Activated effector memory CD4-positive, alpha-beta T cell treated with anti-CD3 and anti-CD28 coated beads, Interleukin-2, amount 50 U/mL, for 16 hours (primary cell): ENCODE results near the gene KLHDC2.
A peak's percentile ranks its signal among the peaks of the same experiment; 100 is the strongest.
"Not testable (repeated sequence)": the region's sequence is repeated elsewhere in the genome, so short reads cannot be mapped to it uniquely, and the experiment has no call there.

Experiments
- DNase-seq: peaks from one replicate; pipeline ENCODE4 v3.0.0-alpha.2; 2020

The KLHDC2 gene, protein sequence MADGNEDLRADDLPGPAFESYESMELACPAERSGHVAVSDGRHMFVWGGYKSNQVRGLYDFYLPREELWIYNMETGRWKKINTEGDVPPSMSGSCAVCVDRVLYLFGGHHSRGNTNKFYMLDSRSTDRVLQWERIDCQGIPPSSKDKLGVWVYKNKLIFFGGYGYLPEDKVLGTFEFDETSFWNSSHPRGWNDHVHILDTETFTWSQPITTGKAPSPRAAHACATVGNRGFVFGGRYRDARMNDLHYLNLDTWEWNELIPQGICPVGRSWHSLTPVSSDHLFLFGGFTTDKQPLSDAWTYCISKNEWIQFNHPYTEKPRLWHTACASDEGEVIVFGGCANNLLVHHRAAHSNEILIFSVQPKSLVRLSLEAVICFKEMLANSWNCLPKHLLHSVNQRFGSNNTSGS

DNA sequence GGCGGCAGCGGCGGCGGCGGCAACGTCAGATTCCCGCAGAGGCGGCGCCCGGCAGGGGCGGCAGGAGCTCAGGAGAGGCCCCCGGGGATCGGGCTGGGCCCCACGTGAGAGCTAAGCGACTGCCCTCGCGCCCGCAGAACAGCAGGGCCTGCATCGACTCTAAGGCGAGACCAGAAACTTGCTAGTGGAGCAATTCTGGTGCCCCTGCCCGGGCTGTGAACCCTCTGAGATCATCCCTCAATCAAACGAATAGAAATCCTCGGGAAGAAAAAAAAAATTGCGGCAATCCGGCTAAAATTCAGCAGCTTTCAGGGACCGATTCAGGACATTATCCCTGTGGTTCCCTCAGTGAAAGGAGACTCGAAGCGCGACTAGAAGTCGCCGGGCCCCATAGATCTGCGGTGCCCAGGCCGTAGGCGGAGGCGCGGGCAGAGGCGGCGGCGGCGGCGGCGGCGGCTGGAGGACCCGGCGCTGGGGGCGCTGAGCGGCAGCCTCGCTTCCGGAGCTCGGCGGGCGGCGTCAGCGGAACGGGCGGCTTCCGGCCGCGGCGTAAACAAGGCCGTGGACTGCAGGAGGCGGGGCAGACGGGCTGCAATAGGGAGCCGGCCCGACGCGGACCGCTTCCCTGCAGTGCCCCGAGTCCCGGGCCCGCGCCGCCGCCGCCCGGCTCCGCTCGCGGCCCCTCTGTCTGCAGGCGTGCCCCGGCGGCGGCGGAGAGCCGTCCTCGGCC, at the start of gene KLHDC2:
Gene KLHDC2 (plus strand): TSS at position 583 of the 730 bp plus-strand sequence. CDS start 316 bp downstream, outside the sequence.
- peak; percentile 96 for DNase-seq

DNA sequence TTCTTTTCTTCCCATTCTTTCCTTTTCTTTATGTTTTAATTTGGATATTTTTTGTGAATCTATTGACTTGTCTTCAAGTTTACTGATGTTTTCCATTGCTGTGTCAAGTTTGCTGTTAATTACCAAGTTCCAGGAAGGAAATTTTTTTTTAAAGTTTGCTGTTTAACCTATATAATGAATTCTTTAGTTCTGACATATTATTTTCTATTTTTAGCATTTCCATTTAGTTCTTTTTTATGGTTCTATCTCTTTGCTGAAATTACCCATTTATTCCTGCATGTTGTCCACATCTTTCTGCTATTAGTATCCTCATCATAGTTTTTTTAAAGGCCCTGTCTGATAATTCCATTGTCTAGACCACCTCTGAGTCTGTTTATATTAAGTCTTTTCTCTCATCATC, 47.2 kb upstream of the KLHDC2 start:
- DNase-seq: no peak

DNA sequence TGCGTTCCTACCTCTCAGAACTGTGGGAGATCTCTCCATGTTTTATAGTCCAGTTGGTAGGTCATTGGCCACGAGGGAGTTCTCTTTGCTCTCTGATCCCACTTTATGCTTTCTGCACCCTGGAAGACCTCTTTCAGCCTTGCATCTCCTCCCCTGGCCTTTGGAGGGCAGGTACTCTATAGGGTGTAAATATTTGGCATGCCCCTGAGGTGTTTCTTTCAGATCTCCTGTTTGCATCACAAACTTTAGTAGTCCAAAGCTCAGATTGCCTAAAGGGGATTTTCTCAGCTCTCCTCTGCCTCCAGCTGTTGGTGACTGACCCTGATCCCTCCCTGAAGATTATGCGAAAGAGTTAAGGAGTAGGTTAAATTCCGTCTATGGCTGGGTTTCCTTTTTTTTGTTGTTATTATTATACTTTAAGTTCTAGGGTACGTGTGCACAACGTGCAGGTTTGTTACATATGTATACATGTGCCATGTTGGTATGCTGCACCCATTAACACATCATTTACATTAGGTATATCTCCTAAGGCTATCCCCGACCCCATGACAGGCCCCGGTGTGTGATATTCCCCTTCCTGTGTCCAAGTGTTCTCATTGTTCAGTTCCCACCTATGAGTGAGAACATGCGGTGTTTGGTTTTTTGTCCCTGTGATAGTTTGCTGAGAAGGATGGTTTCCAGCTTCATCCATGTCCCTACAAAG, 46.1 kb upstream of the KLHDC2 start:
- DNase-seq: not testable (repeated sequence)

DNA sequence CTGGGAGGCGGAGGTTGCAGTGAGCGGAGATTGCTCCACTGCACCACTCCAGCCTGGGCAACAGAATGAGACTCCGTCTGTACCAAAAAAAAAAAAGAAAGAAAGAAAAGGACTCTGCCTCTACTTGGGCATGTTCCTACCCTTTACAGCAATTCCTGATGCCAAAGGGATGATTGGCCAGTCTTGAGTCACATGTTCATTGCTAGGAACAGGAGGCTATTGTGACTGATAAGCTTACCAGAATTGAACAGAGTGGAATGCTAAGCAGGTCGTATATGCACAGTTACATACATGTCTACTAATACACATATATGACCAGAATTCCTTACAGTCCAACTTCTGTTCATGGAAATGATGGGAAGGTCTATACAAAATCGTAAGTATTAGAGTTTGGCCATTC, 40.8 kb upstream of the KLHDC2 start:
- DNase-seq: no peak

DNA sequence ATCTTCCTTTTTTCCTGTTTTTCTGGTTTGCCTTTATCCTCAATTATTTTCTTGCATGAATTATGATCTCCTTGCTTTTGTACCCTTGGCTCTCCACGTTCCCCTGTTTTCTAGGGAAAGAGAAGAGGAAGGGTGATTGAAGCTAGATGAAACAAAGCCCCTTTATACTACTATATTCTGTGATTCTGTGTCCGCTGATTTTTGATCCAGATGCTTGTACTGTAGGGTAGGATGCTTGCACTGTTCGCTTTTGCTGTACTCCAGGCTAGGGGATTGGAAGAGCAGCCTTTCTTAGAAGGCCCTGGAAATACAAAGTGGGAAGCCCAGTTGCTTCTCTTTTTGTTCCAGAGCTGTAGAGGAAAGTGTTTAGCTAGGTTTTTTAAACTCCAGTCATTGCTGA, 35.1 kb upstream of the KLHDC2 start:
- DNase-seq: no peak

DNA sequence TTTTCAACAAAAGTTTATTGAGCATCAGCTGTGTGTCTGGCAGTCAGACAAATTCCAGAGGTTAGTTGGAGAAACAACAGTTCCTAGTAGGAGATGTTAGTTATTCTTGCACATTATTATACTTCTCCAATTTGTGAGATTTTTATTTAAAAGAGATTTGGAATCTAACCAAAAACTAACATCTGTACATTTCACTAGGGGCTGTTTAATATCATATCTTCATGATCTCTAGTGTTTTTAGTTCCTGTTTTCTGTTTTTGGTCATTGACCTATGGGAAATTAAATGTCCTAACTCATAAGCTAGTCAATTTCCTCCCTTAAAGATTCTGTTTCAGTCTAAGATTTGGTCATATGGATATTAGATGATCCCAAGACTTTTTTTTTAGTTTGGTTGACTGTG, 34.1 kb upstream of the KLHDC2 start:
- no peak for DNase-seq

DNA sequence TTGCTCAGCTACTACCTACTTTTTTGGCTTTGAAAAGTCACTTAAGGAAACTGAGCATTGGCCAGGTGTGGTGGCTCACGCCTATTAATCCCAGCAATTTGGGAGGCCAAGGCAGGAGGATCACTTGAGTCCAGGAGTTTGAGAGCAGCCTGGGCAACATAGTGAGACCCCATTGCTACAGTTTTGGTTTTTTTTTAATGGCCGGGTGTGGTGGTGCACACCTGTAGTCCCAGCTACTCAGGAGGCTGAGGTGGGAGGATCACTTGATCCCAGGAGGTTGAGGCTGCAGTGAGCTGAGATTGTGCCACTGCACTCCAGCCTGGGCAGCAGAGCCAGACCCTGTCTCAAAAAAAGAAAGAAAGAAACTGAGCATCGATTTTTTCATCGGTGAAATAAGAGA, 32.3 kb upstream of the KLHDC2 start:
- not testable (repeated sequence) for DNase-seq

DNA sequence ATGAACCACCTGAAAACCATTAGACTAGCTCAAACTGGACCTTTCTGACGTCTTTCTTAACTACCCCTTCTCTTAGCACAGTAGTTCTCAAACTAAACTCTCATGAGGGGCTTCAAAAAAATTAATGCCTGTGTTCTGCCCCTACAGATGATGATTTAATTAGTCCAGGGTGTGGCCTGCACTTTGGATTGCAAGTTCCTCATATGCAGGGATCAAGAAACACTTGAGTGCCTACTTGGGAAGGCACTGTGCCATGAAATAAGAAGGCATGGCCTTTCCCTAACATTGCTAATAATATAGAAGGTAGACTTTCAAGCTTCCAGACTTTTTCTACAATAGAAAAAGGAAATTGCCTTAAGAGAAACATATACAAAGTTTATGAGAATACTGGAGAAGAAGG, 22.8 kb upstream of the KLHDC2 start:
- no peak for DNase-seq

DNA sequence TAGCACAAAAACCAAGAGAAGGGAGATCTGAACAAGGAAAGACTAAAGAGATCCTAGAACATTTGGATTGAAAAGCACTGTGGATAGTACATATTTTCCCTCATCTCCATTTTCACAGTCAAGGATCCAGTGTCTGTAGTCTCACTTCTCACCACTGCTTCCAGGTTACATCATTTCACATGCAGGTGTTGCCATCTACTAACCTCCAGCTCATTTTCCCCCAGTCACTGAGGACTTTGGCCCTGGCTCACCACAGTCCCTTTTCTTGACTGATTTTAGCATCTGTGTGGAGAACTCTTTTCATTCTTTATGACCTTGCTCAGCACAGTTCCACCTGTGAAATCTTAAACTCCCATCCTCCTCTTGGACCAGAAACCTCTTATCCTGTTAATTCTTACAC, 21.5 kb upstream of the KLHDC2 start:
- DNase-seq: not testable (repeated sequence)

DNA sequence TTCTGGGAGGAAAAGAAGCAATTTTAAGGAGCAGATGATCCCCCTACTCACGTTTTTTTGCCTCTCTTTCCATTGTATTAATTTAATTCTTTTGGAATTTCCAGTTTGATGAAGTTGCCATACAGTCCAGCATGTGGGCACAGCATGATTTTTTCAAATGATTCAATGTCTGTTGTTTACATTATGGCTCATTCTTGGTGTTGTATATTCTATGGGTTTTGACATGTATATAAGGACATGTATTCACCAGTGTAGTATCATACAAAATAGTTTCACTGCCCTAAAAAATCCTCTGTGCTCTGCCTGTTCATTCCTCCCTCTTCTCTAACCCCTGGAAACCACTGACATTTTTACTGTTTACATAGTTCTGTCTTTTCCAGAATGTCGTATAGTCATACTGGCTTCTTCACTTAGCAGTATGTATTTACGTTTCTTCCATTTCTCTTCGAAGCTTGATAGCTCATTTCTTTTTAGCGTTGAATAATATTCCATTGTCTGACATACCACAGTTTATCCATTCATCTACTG, 13.3 kb upstream of the KLHDC2 start:
- no peak for DNase-seq

DNA sequence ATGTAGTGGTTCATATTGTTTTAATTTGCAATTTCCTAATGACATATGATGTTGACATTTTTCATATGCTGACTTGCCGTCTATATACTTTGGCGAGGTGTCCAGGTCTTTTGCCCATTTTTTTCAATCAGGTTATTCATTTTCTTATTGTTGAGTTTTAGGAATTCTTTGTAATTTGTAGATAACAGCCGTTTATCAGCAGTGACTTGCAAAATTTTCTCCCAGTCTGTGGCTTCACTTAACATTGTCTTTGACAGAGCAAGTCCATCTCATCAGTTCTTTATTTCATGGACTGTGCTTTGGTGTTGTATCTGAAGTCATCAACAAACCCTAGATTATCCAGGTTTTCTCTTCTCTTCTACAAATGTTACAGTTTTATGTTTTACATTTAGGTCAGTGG, 12.6 kb upstream of the KLHDC2 start:
- DNase-seq: no peak

DNA sequence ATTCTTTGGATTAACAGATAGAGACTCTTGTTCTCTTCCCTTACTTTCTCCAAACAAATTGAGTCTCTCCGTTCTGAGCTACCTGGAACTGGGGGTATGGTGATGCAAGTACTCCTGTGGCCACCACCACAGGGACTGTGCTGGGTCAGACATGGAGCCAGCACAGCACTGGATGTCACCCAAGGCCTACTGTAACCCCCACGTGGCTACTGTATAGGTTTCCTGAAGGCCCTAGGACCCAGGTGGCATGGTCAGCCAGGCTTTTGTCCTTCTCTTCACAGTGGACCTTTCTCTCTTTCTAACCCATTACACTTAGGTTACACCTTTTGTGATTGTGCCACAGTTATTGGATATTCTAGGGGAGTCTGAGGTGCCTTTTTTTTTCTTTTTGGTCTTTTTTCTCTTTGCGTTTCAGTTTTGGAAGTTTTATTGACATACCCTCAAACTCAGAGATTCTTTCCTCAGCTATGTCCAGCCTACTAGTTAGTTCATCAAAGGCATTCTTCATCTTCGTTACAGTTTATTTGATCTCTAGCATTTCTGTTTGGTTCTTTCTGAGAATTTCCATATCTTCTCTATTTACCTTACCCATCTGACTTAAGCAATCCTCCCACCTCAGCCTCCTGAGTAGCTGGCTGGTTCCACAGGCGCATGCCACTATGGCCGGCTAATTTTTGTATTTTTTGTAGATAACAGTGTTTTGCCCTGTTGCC, 6.0 kb upstream of the KLHDC2 start:
- no peak for DNase-seq

DNA sequence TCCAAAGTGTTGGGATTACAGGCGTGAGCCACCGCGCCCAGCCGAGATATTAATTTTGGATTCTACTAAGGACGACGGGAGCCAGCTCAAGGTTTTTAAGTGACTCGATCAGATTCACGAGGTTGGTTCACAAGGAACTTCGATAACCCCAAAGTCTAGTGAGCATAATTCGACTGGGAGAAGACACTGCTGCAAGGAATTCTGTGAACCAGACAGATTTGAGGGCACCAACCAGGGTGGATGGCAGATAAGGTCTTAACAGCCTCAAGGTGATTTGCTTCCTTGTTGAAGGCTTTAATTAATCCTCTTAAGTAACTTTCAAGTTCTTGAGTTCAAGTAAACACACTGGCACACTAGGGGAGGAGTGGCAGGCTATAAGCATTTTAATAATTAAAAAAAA, 1.1 kb upstream of the KLHDC2 start:
- no peak for DNase-seq

DNA sequence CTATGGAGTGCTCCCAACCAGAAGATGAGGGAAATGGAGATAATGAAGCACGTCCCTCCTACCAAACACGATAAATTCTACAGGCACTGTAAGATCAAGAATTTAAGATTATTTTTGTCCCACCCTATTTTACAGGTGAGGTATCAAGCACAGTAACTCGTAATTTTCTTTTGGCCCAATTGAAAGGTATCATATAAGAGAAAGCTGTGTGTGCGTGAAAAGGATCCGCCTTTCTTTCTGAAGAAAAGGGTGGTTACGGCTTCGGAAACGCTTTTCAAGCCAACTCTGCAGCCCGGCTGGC, 733 bp upstream of the KLHDC2 start:
- DNase-seq: no peak

DNA sequence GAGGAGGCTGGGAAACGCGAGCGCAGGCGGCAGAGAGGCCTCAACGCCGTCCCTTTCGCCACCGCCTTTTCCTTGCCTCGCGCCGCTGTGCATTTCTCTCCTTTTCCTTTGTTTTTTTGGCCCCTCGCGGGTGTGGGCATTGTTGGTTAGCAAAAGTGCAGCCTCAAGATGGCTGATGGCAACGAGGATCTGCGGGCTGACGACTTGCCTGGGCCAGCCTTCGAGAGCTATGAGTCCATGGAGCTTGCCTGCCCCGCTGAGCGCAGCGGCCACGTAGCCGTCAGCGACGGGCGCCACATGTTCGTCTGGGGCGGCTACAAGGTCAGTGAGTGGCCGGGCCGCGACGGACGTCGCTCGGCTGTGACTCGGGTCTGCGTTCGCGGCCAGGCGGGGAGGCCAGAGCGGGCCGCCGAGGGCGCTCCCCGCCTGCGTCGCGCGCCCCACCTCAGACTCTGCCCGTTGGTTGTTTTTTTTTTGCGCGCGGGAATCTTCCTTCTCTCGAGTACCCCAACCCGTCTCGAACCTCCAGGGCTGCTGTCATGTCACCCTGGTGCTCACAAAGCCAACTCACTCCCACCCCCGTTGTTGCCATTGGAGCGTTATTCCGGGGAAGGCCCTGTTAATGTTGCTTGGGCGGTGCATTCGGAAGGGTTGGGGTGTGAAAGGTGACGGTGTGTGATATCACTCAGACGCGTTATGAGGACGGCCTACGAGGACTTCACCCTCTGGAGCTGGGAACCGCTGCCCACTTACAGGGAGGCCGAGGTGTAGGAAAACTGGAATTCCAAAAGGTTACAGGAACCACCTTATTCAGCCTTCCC, 558 bp downstream of the KLHDC2 start:
- peak; percentile 89 for DNase-seq

DNA sequence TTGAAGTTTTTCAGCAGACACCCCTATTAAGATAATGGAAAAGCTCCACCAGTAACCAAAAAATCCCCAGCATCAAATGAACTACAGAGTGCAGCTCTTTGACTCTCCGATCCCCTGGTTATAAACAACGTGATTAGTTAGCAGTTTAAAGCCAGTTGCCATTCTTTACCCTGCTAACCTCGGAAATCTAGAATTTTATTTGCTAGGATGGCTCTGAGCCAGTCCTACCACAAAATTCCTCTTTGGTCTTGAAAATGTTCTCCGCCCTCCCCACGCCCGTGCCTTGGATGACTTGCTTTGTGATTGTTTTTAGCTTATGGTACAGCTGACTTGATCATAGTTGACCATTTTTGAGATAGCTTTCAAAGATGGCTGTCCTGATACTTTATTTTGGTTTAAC, 1.2 kb downstream of the KLHDC2 start:
- DNase-seq: no peak

DNA sequence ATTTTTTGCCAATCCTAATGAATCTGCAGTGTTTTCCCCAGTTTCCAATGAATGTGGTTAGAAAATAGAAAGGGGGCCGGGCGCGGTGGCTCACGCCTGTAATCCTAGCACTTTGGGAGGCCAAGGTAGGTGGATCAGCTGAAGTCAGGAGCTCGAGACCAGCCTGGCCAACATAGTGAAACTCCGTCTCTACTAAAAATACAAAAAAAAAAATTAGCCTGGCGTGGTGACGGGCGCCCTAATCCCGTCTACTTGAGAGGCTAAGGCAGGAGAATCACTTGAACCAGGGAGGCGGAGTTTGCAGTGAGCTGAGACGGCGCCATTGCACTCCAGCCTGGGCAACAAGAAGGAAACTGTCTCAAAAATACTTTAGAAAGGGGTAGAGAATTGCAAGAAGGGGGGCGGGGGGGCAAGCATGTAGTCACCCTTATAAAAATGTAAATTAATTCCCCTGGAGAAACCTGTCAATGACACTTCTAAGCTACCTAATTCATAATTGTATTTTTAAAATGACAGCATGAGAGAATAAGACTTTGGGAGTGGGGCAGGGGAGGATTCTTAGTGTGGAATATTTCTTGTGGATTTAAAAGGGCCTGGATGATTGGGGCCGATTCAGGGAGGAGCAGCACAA, 1.7 kb downstream of the KLHDC2 start:
- DNase-seq: no peak

DNA sequence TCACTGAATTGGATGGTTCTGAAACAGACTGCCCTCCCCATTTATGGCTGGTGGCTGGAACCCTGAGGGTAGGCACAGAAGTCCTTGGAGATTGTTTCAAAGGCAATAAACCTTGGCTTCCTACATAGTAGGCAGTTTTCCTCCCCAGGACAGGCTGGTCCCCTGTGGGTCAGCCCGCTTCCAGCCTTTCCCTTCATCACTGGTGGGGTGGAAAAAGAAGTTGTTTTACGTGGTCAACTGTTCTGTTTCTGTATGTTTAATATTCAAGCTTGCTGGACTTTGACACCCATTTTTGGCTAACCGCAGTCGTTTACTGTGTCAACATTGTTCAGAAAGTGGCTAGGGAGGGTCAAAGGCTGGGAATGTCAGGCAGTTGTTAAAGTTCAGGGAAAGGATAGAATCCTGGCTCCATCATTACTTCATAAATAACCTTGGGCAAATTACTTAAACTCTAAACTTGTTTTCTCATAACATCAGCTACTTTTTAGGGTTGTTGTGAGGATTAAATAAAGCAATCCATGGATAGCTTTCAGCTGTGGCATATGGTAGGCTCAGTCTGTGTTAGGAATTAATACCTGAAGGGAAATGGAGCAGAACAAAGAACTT, 2.4 kb downstream of the KLHDC2 start:
- DNase-seq: no peak

DNA sequence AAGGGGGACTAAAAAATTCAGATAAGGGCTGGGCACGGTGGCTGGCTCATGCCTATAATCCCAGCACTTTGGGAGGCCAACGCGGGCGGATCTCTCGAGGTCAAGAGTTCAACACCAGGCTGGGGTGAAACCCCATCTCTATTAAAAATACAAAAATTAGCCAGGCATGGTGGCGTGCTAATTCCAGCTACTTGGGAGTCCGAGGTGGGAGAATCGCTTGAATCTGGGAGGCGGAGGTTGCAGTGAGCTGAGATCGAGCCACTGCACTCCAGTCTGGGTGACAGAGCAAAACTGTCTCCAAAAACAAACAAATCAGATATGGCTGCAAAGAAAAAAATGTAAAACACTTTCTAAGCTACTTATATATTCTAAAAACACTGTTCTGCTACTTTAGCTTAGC, 3.7 kb downstream of the KLHDC2 start:
- not testable (repeated sequence) for DNase-seq

DNA sequence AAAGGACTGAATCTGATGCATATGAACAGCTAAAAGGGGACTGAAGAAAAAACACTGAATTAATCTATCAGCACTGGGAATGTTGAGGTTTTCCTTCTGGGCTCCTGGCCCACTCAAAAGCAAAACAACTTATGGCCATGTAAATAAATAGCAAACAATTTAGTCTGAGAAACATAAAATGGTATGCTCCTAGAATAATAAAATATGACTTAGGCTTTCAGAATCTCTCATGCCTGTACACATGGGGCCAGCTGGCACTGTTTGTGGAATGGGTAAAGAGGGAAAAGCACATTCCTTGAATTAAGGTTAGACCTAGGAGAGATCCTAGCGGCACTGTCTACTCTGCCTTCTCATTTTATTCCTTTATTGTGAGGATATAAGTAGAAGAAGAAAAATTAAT, 6.2 kb downstream of the KLHDC2 start:
- no peak for DNase-seq

DNA sequence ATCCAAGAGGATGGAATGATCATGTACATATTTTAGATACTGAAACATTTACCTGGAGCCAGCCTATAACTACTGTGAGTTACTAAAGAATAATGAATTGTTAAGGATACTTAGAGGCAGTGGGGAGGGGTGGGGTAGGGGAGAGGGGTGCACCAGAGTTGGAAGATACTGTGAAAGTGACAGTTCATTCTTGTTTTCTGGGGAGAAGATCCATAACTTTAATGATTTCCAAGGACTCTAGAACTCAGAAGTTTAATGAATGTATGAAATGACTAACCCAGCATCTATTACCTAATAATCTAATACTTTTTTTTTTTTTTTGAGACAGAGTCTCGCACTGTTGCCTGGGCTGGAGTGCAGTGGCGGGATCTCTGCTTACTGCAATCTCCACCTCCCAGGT, 10.5 kb downstream of the KLHDC2 start:
- DNase-seq: no peak
